M059J (cell line): ENCODE data around the gene PCBP4. TPM values are rescaled to one million over a fixed set of nuclear protein-coding genes. Genes with fewer than 3 reads are reported as not detected.
"Not testable (repeated sequence)": the region's sequence is repeated elsewhere in the genome, so short reads cannot be mapped to it uniquely, and the experiment has no call there.

Source experiments
- DNase-seq: peaks from one replicate; pipeline ENCODE4 v3.0.0-alpha.2; 2012; ENCODE audit warnings: low read depth
- total RNA-seq: library from RNA; depleted of rRNA; stranded (reverse); fragments of >200 nt; shearing (Covaris generic); gene quantifications from 2 replicates; pipeline ENCODE4 v1.2.3, GENCODE V29; 2014

The PCBP4 gene
- total RNA-seq, 1 experiment from 2014 or later = 45.1 TPM

GRCh38 chr3:51940648-51941462 lies 26.4 kb downstream of the PCBP4 start:
- DNase-seq = no peak

DNA sequence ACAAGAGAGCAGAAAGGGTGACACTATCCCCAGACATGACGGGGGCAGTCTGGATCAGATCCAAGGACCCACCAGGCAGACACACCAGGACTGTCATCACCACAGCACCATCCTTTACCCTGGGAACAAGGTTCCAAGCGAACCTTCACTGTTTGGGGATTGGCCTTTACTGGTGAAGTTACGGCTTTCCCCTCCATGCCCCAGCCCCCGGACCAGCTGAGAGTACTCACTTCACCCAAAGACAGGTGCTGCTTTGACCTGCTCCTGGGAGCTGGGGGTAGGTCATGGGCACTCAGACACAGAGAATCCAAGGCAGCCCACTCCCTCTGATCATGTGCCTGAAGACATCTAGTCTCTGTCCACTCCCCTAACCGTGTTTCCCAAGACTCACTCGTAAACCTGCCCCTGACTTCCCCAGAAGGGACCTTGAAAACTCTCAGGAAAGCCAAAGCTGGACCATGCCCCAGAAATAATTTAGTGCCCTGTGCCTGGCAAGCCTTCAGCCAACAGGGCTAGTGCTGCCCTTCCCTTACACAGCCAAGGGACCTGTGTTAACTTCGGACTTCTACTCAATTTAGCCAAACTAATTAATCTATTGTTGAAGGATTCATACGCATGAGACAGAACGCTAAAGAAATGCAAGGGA lies 28.4 kb downstream of the PCBP4 start:
- DNase-seq = no peak

DNA sequence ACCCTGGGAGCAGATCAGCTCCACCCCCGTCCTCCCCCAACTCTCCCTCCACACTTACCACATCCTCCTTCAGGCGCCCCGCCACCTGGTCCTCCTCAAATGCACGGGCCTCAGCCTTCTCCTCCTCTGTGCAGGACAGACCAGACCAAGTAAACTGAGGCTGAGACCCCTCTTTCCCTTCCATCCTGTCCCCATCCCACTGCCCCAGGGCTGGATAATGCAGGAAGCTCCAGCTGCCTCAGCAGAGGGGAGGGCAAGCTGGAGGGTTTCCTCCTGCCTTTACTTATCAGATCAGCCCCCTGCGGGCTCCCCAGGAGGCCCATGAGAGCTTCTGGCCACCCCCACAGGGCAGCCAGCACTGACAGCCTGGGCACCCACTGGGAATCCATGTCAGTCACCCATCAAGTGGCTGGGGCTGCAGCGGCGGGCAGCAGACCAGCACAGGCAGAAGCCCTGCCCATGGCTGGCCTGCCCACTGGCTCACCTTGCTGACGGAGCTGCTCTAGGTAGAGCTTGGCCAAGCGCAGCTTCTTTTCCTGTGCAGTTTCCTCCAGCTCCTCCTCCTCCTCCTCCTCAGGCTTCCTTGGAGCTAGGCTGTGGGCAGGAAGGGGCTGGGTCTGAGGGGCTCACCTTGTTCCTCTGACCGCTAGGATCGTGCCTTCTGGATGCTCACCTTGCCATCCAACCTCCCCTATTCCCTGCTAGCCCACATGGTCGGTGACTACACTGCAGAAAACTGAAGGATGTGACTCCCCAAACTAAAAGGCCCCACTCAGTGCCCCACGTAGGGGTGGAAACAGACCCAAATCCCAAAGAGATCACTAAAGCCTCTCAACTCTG lies 29.4 kb downstream of the PCBP4 start:
- DNase-seq = no peak

DNA sequence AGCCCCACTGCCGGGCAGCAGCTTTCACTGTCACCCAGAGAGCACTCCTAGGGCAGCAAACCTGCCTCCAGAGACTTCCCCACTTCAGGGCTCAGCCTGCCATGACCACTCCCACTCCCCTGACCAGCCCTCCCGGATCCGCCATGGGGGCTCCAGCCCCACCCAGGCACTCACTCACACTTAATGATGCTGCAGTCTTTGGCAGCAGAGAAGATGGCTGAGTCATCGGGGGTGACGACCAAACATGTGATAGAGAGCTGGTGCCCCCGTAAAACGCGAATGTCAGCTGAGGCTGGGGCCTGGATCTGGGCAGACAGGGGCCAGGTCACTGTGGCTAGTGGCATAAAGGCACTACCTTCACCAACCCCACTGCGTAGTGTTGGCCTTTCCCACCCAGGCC lies 30.2 kb downstream of the PCBP4 start:
- DNase-seq = no peak

DNA sequence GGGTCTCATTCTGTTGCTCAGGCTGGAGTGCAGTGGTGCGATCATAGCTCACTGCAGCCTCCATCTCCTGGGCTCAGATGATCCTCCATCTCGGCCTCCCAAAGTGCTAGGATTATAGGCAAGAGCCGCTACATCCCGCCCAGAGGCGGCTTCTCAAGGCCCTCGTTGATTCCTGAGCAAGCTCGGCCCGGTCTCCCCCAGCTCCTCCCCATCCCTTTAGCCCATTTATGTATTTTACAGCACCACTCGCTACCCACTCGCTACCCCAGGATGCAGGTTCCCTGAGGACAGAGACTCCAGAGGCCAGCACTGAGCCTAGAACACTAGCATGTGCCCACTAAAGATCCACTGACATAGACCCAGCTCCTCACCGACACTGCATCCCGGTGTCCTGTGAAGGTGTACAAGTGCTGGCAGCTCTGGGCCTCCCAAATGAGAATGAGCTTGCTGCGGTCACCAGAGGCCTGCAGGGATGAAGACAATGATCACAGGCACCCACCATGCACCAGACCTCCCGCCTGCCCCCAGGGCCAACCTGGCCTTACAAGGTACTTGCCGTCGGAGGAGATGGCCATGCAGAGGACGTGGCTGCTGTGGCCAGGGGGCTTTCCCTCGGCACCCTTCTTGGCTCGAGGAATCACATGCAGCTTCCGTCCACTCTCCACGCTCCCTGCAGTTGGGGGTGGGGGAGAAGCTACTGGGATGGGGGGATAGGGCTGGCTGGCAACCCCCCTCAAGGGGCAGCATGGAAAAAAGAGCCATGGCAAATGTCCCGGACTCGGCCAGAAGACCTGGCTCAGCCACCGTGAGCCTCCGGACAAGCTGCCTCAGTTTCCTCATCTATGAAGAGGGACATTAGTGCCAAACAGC lies 31.1 kb downstream of the PCBP4 start:
- no peak for DNase-seq

GRCh38 chr3:51934991-51935885 lies 32.0 kb downstream of the PCBP4 start:
- DNase-seq = no peak

DNA sequence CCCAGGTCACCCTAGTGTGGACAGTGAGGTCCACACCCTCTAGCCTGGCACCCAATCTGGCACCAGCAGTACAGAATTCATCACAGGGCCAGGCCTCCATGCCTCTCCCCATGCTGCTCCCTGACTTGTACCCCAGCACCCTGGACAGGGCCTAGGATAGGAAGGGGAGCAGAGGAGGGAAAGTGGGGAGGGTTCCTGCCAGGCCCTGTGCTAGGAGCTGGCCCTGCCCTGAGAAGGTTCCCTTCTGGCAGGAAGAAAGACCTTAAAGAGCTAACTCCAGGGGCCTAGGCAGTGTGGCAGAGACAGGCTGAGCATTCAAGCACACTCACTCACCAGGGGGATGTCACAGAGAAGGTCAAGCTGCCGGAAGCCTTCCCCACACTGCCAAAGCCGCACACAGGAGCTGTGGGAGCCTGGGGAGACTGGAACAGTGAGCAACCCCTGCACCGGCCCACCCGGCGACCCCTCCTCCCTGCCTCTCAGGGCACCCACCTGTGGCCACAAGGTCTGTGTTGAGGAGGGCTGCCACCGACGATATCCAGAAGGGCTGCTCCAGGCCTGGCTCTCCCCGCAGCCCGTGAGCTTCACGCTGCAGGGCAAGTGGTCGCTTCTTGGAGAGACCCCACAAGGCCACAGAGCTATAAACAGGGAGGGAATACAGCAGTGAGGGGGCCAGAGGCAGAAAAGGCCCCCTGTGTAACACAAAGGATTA lies 33.0 kb downstream of the PCBP4 start:
- DNase-seq = no peak

DNA sequence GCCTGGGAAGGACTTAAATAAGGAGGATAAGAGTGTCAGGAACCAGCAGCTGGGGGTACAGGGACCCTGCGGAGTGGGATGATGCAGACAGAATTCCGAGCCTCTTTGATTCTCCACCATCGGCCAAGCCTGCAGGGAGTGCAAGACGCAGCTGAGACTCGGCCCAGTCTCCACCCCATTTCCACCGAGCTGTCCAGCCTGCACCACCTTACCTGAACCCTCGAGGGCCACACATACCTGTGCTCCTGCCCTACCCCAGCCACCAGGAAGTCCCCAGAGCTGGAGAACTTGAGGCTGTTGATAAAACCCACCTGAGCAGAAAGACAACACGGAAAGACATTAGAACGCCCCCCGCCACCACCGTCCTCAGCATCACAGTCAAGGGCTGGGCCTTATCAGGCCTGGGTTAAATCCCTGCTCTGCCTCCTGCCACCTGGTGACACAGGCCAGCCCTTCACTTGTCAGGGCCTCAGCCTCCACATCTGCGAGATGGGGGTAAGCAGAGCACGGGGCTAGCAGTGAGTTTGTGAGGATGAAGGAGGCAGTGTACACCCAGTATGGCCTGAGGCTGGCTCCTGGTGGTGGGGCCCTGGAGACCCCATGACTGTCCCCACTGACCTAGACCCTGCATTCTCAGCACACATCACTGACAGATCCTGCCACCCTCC lies 33.6 kb downstream of the PCBP4 start:
- no peak for DNase-seq

DNA sequence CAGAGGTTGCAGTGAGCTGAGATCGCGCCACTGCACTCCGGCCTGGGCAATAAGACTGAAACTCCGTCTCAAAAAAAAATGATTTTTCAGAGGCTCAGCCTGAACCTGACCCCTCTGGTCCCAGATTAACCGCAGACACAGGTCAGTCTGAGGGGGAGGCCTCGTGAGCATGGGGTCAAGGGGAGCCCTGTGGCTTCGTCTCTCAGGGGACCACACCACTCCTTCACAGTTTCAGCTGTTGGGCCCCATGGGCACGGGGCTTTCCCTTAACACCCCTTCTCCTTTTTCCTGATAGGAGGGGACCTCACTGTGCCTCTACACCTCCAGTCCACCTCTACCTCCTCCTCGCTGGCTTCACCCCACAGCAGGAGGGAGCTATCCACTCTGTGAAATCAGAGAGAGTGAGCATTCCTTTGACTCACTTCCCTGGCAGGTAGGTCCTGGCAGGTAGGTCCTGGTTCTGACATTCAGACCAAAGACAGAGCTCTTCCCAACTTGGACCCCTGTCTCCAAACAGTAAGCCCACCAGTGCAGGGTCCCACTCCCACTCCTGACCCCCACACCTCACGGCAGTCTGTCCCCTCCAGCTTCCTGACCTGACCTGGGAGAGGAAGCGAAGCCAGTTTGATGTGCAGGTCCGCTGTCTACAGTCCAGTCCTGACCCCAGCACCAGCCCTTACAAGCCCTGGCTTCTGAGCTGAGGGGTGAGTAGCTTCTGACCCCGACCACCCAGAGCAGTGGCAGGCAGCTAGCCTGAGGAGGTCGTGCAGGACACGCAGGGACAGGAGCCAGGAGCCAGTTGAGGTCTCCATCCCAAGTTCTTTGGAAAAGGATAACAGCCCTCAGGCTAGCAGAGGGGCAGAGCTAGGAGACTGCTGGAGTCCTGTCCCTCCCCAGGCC lies 34.5 kb downstream of the PCBP4 start:
- no peak for DNase-seq

GRCh38 chr3:51931756-51932155 lies 35.5 kb downstream of the PCBP4 start:
- no peak for DNase-seq

- no peak for DNase-seq
These were observed 36.8 kb downstream of the PCBP4 start for GRCh38 chr3:51930439-51930838.

DNA sequence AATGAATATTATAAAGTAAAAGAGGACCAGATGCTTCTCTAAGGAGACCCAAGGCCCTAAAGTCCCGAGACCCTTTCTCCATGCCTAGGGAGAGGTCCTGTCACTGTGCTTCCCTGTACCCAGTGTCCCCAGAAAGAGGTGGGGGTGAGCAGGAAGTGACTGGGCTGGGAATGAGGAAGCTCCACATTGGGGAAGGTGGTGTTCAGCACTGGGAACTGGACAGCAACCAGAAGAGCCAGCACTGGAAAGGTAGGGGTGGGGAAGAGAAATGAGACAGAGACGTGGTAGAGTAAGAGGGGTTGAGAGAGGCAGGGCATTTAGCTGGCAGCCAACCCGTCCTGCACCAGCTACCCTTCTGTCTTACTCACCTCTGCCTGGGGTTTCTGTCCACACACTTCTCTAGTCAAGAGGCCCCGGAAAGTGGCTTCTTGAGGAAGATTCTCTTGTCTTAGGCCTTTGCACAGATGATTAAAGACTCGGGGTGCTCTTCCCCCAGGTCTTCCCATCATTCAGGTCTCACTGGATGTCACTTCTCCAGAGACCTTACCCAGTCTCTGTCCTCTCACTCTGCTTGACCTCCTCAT lies 37.7 kb downstream of the PCBP4 start:
- DNase-seq = no peak

DNA sequence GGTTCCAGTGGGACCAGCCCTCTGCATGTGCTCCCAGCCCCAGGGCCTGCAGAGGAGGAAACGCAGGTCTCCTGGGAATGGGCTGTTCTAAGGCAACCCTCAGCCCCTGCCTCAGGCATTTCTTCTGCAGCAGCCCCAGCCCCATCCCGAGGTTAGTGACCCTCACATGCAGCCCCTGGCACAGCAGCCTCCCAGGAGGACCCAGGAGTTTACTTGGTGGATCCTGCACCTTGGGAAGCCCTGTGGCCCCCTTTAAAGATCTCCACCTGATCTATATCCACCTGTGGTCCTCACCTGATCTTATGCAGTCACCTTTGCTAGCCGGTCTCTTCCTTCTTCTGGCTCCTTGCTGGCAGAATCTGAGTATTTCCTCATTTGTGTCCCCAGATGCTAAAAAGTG lies 38.3 kb downstream of the PCBP4 start:
- DNase-seq = not testable (repeated sequence)

- no peak for DNase-seq
These were observed 38.8 kb downstream of the PCBP4 start for GRCh38 chr3:51928438-51928837.

- DNase-seq = no peak
These were observed 39.9 kb downstream of the PCBP4 start for GRCh38 chr3:51927061-51927977.

DNA sequence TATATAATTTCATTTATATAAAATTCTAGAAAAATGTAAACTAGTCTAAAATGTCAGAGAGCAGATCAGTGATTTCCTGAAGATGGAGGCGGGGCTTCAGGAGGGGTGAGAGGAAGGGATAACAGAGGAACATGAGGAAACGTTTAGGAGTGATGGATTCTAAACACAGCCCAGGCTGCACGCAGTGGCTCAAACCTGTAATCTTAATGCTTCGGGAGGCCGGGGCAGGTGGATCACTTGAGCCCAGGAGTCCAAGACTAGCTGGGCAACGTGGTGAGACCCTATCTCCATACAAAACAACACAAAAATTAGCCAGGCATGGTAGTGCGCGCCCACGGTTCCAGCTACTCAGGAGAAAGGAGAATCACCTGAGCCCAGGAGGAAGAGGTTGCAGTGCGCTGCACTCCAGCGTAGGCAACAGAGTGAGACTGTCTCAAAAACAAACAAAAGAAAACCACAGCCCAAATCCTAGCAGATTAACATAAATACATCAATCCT lies 46.1 kb downstream of the PCBP4 start:
- no peak for DNase-seq

DNA sequence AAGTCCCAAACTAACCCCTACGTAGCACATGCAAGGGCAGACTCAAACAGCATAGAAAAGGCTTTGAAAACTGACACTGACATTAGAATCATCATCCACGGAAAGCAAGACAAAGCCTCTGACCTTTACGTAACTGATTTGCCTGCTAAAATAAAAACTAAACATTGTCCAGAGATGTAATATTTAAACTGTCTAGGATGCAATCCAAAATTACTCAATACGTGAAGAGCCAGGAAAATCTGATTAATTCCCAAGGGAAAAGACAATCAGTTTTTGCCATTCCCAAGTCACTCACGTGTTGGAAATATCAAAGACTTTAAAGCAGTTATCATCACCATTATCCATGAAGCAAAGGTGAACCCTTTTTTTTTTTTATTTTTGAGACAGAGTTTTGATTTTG lies 50.8 kb downstream of the PCBP4 start:
- no peak for DNase-seq
